Activated B cell treated with CpG ODN at 0.5 μM for 24 hours (primary cell): ENCODE data around the gene TRIM45. TPM values are rescaled to one million over a fixed set of nuclear protein-coding genes. Genes with fewer than 3 reads are reported as not detected.
A peak's percentile ranks its signal among the peaks of the same experiment; 100 is the strongest.

Experiments used
- ATAC-seq: fragments of 200-7000 bp; cut with Tn5 transposase; one replicate; pipeline ENCODE4 v1.10.0; 2021; ENCODE audit warnings: low read depth, mild to moderate bottlenecking, moderate library complexity
- CTCF ChIA-PET: fragments of 350-600 bp; sonication (Branson Sonifier 250); formaldehyde crosslinking; loops from one replicate; lab custom pipeline; 2021; ENCODE audit warnings: antibody characterized with exemption; lab: Charles Lee
- POLR2A ChIA-PET: fragments of 350-600 bp; sonication (Branson Sonifier 250); formaldehyde crosslinking; loops from one replicate; lab custom pipeline; 2021; ENCODE audit warnings: antibody characterized with exemption; lab: Charles Lee
- DNase-seq: peaks from one replicate; pipeline ENCODE4 v3.0.0; 2022
- H3K27ac Mint-ChIP-seq: one replicate; pipeline ENCODE4 v1.8.0; 2020; ENCODE audit warnings: mixed read lengths
- H3K27me3 Mint-ChIP-seq: one replicate; pipeline ENCODE4 v1.8.0; 2021; ENCODE audit warnings: mixed read lengths
- H3K36me3 Mint-ChIP-seq: one replicate; pipeline ENCODE4 v1.8.0; 2021; ENCODE audit warnings: low read depth, mixed read lengths
- H3K4me1 Mint-ChIP-seq: one replicate; pipeline ENCODE4 v1.8.0; 2021; ENCODE audit warnings: mixed read lengths
- H3K4me3 Mint-ChIP-seq: one replicate; pipeline ENCODE4 v1.8.0; 2020; ENCODE audit warnings: mild to moderate bottlenecking, mixed read lengths
- H3K9me3 Mint-ChIP-seq: one replicate; pipeline ENCODE4 v1.8.0; 2020; ENCODE audit warnings: mixed read lengths
- CTCF ChIP-seq: fragments of 200-600 bp; IDR thresholded peaks from one replicate; pipeline ENCODE4 v1.8.0; 2022; ENCODE audit warnings: antibody characterized with exemption, mild to moderate bottlenecking
- intact Hi-C: fragments of 100-400 bp; cut with micrococcal nuclease; formaldehyde crosslinking; loops from one replicate; pipeline ENCODE4 v1.15.1; 2024
- total RNA-seq: library from RNA; stranded (reverse); gene quantifications from 2 replicates; pipeline ENCODE4 v1.2.3, GENCODE V29; 2022

TRIM45 gene
- total RNA-seq, 1 donor from 2014 or later: 1.5 TPM

GRCh38 chr1:117067533-117068370 lies 53.8 kb downstream of the TRIM45 start:
- ChIA-PET POLR2A (no interaction called here), CTCF (interaction anchor here (0.6 to 2.7 kb wide), 9 partner anchors 30 to 929 kb away, joined by 3 to 31 read pairs (median 4); no protein-coding TSS in a partner anchor)
- no peak for TF ChIP-seq CTCF
- Mint-ChIP-seq H3K4me1 (peaks cover 3% of the 10 kb centered on the region), H3K27ac (no peak overlapping the region), H3K4me3 (no peak overlapping the region), H3K9me3 (no peaks in the 10 kb centered on the region), H3K36me3 (peaks cover 20% of the 10 kb centered on the region), H3K27me3 (no peaks in the 10 kb centered on the region)
- intact Hi-C loops: loop anchor here (1.0 to 10.0 kb wide), 4 partner anchors 61 to 691 kb away; no protein-coding TSS in a partner anchor
- peak; percentile 85 for ATAC-seq
- DNase-seq: no peak

GRCh38 chr1:117066367-117066766 lies 55.2 kb downstream of the TRIM45 start:
- DNase-seq (no peak), ATAC-seq (no peak)
- H3K27me3 Mint-ChIP-seq: no peaks in the 10 kb centered on the region
- POLR2A ChIA-PET: no interaction called here
- no peak overlapping the region for H3K4me3 Mint-ChIP-seq
- no peak overlapping the region for H3K27ac Mint-ChIP-seq
- CTCF ChIA-PET: interaction anchor here (0.7 to 2.7 kb wide), 3 partner anchors 62 to 829 kb away, joined by 3 to 31 read pairs (median 17); no protein-coding TSS in a partner anchor
- intact Hi-C loops: loop anchor here (5.0 to 10.0 kb wide), 2 partner anchors 446 to 468 kb away; no protein-coding TSS in a partner anchor
- H3K36me3 Mint-ChIP-seq: peaks cover 21% of the 10 kb centered on the region
- no peak for TF ChIP-seq CTCF
- no peaks in the 10 kb centered on the region for H3K9me3 Mint-ChIP-seq
- peaks cover 12% of the 10 kb centered on the region for H3K4me1 Mint-ChIP-seq

GRCh38 chr1:117061986-117062415 lies 59.5 kb downstream of the TRIM45 start:
- TF ChIP-seq CTCF: no peak
- ATAC-seq: no peak
- H3K4me1 Mint-ChIP-seq: peaks cover 26% of the 10 kb centered on the region
- ChIA-PET CTCF (no interaction called here), POLR2A (interaction anchor here (0.6 kb wide), 1 partner anchor 504 kb away, joined by 3 read pairs; no protein-coding TSS in a partner anchor)
- H3K36me3 Mint-ChIP-seq: peaks cover 21% of the 10 kb centered on the region
- no peak for DNase-seq
- H3K9me3 Mint-ChIP-seq: no peaks in the 10 kb centered on the region
- intact Hi-C loops: loop anchor here (2.0 to 10.0 kb wide), 8 partner anchors 473 to 1085 kb away; partner anchors contain the start of genes ATP1A1, CD58, GDAP2 and SLC22A15
- peak overlapping the region; percentile 20 for H3K4me3 Mint-ChIP-seq
- H3K27ac Mint-ChIP-seq: no peak overlapping the region
- no peaks in the 10 kb centered on the region for H3K27me3 Mint-ChIP-seq

Other genes with a start within 250 kb of the TRIM45 start
- gene PTGFRN, start 211.8 kb downstream of the TRIM45 start, total RNA-seq: not detected in 2 replicates
- gene CD101, start 120.0 kb downstream of the TRIM45 start, total RNA-seq: 0.42 and 0.46 TPM in 2 replicates
- 33.4 and 37.7 TPM in 2 replicates for gene TTF2, start 61.4 kb downstream of the TRIM45 start, total RNA-seq
- not detected in 2 replicates for gene VTCN1, start 89.2 kb upstream of the TRIM45 start, total RNA-seq
- 43.3 and 46.0 TPM in 2 replicates for gene MAN1A2, start 245.7 kb upstream of the TRIM45 start, total RNA-seq